H1 (cell line): ENCODE data around the gene KRTAP10-3. TPM values are rescaled to one million over a fixed set of nuclear protein-coding genes. Genes with fewer than 3 reads are reported as not detected.

Experiments
- CTCF ChIA-PET: fragments of 300-600 bp; sonication (Branson Sonifier 250); formaldehyde crosslinking; loops from one replicate; lab custom pipeline; 2021; ENCODE audit not compliant: partially characterized antibody; lab: Charles Lee
- POLR2A ChIA-PET: fragments of 300-600 bp; sonication (Branson Sonifier 250); formaldehyde crosslinking; loops from one replicate; lab custom pipeline; 2021; ENCODE audit warnings: inconsistent platforms; ENCODE audit not compliant: partially characterized antibody; lab: Charles Lee
- DNase-seq, 2 experiments: peaks; one replicate each; pipeline versions ENCODE4 v3.0.0 to v3.0.0-alpha.2; 2010 to 2022; ENCODE audit warnings: low spot score in 2 of 2, low read depth in 1 of 2, mixed read lengths in 1 of 2
- FAIRE-seq: peaks from 2 replicates; lab custom pipeline; 2011; peaks lifted over from hg19 to GRCh38; lab: Jason Lieb, UNC
- H2AFZ ChIP-seq: 2 replicates; pipeline ENCODE4 v1.8.1; 2012; ENCODE audit warnings: low read length, inconsistent platforms
- H2AK5ac ChIP-seq: 2 replicates; pipeline ENCODE4 v1.6.1; 2013; ENCODE audit warnings: low read depth, low read length
- H2BK120ac ChIP-seq: replicated peaks from 2 replicates; pipeline ENCODE3; 2013; ENCODE audit warnings: low read depth, low read length, inconsistent platforms
- H2BK12ac ChIP-seq: 2 replicates; pipeline ENCODE4 v1.6.1; 2013; ENCODE audit warnings: low read depth, low read length
- H2BK15ac ChIP-seq: 2 replicates; pipeline ENCODE4 v1.6.1; 2013; ENCODE audit warnings: low read length
- H2BK20ac ChIP-seq: 2 replicates; pipeline ENCODE4 v1.6.1; 2013; ENCODE audit warnings: low read length
- H2BK5ac ChIP-seq: 2 replicates; pipeline ENCODE4 v1.6.1; 2013; ENCODE audit warnings: low read depth, low read length
- H3K14ac ChIP-seq: 2 replicates; pipeline ENCODE4 v1.6.1; 2013; ENCODE audit warnings: inconsistent platforms; ENCODE audit not compliant: insufficient read length
- H3K18ac ChIP-seq: 2 replicates; pipeline ENCODE4 v1.6.1; 2013; ENCODE audit warnings: low read length; ENCODE audit errors: extremely low read depth
- H3K23ac ChIP-seq: 2 replicates; pipeline ENCODE4 v1.6.1; 2013; ENCODE audit warnings: inconsistent platforms; ENCODE audit not compliant: insufficient read length
- H3K23me2 ChIP-seq: 2 replicates; pipeline ENCODE4 v1.6.1; 2013; ENCODE audit warnings: low read depth, low read length
- H3K27ac ChIP-seq: 2 replicates; pipeline ENCODE4 v1.6.1; 2011; ENCODE audit warnings: low read depth, low read length, inconsistent platforms
- H3K27me3 ChIP-seq, 4 experiments: replicated peaks in 1 of 4; 1 replicate in 1 of 4; 2 replicates in 3 of 4; pipeline versions ENCODE4 v1.6.1 to v1.8.1; 2011 to 2013; ENCODE audit warnings: low read length in 3 of 4, mild to moderate bottlenecking in 3 of 4, inconsistent platforms in 2 of 4, mixed read lengths in 2 of 4, moderate library complexity in 1 of 4; ENCODE audit not compliant: control insufficient read depth in 3 of 4, insufficient read depth in 3 of 4; ENCODE audit errors: extremely low read depth in 1 of 4
- H3K36me3 ChIP-seq, 4 experiments: 2 replicates each; pipeline versions ENCODE4 v1.6.1 to v1.8.1; 2011 to 2013; ENCODE audit warnings: mild to moderate bottlenecking in 4 of 4, low read length in 3 of 4, moderate library complexity in 2 of 4, control low read depth in 1 of 4, inconsistent platforms in 1 of 4; ENCODE audit not compliant: insufficient read depth in 4 of 4, control insufficient read depth in 2 of 4
- H3K4ac ChIP-seq: replicated peaks from 2 replicates; pipeline ENCODE3; 2013; ENCODE audit warnings: low read length, low read depth, mixed read lengths, inconsistent platforms; ENCODE audit not compliant: insufficient read length
- H3K4me1 ChIP-seq, 4 experiments: replicated peaks in 1 of 4; 1 replicate in 1 of 4; 2 replicates in 3 of 4; pipeline versions ENCODE4 v1.6.1 to v1.8.1; 2011 to 2013; ENCODE audit warnings: low read length in 3 of 4, inconsistent platforms in 2 of 4, mixed read lengths in 1 of 4; ENCODE audit not compliant: insufficient read depth in 4 of 4, control insufficient read depth in 3 of 4
- H3K4me2 ChIP-seq, 2 experiments: 2 replicates each; pipeline versions ENCODE4 v1.6.1 to v1.8.1; 2011 to 2013; ENCODE audit warnings: low read depth in 2 of 2, low read length in 2 of 2, control low read depth in 1 of 2, inconsistent platforms in 1 of 2, mild to moderate bottlenecking in 1 of 2; ENCODE audit not compliant: insufficient read depth in 1 of 2
- H3K4me3 ChIP-seq, 4 experiments: fragments of 200-600, 300-600 bp in 1 of 4; sonication (generic), shearing (Covaris generic), sonication (Bioruptor Twin) in 1 of 4; 2 replicates each; pipeline versions ENCODE4 v1.5.1 to v1.8.1; 2011 to 2016; ENCODE audit warnings: low read length in 4 of 4, low read depth in 3 of 4, control low read depth in 2 of 4, inconsistent platforms in 2 of 4, mild to moderate bottlenecking in 2 of 4, mixed read lengths in 1 of 4, moderate library complexity in 1 of 4; ENCODE audit not compliant: insufficient read depth in 2 of 4; ENCODE audit errors: extremely low read depth in 1 of 4
- H3K56ac ChIP-seq: replicated peaks from 2 replicates; pipeline ENCODE3; 2013; ENCODE audit warnings: low read depth, mild to moderate bottlenecking, mixed read lengths, low read length, inconsistent platforms; ENCODE audit not compliant: insufficient read length
- H3K79me1 ChIP-seq: 2 replicates; pipeline ENCODE4 v1.6.1; 2013; ENCODE audit warnings: low read depth, low read length, control low read depth
- H3K79me2 ChIP-seq, 2 experiments: 2 replicates each; pipeline versions ENCODE4 v1.6.1 to v1.8.1; 2012 to 2013; ENCODE audit warnings: low read length in 2 of 2, mild to moderate bottlenecking in 2 of 2, inconsistent platforms in 1 of 2; ENCODE audit not compliant: insufficient read depth in 2 of 2, control insufficient read depth in 1 of 2
- H3K9ac ChIP-seq, 4 experiments: replicated peaks in 1 of 4; 1 replicate in 1 of 4; 2 replicates in 3 of 4; pipeline versions ENCODE4 v1.6.1 to v1.8.1; 2011 to 2013; ENCODE audit warnings: low read depth in 3 of 4, low read length in 3 of 4, control low read depth in 2 of 4, mild to moderate bottlenecking in 2 of 4, moderate library complexity in 2 of 4, inconsistent platforms in 1 of 4; ENCODE audit errors: extremely low read depth in 1 of 4
- H3K9me3 ChIP-seq, 2 experiments: 2 replicates each; pipeline versions ENCODE4 v1.6.1 to v1.8.1; 2012 to 2013; ENCODE audit warnings: mild to moderate bottlenecking in 2 of 2, moderate library complexity in 2 of 2, control low read depth in 1 of 2, inconsistent platforms in 1 of 2, low read depth in 1 of 2, low read length in 1 of 2, mixed read lengths in 1 of 2; ENCODE audit not compliant: insufficient read depth in 2 of 2
- H4K20me1 ChIP-seq, 2 experiments: replicated peaks in 1 of 2; 2 replicates each; pipeline versions ENCODE3 to v1.8.1; 2011 to 2013; ENCODE audit warnings: inconsistent platforms in 2 of 2, low read length in 2 of 2, mild to moderate bottlenecking in 1 of 2; ENCODE audit not compliant: insufficient read depth in 2 of 2, control insufficient read depth in 1 of 2
- H4K5ac ChIP-seq: 2 replicates; pipeline ENCODE4 v1.6.1; 2013; ENCODE audit warnings: low read length, low read depth, mixed read lengths, inconsistent platforms; ENCODE audit not compliant: insufficient read length
- H4K8ac ChIP-seq: 2 replicates; pipeline ENCODE4 v1.8.0; 2013; ENCODE audit warnings: mild to moderate bottlenecking, moderate library complexity, low read length, inconsistent platforms; ENCODE audit not compliant: insufficient read depth; ENCODE audit errors: extremely low read depth
- H4K91ac ChIP-seq: replicated peaks from 2 replicates; pipeline ENCODE3; 2013; ENCODE audit warnings: low read length, mixed read lengths, inconsistent platforms; ENCODE audit not compliant: insufficient read length
- WGBS, 2 experiments: shearing (Covaris generic) in 1 of 2; methylation state at CpG; one replicate each; pipeline versions ENCODE4 v1.1.6 to v1.1.7; 2013 to 2015; ENCODE audit warnings: low lambda C conversion rate in 2 of 2, mixed read lengths in 2 of 2, inconsistent platforms in 1 of 2, low coverage in 1 of 2, missing lambda C conversion rate in 1 of 2; ENCODE audit not compliant: insufficient replicate concordance in 2 of 2, insufficient coverage in 1 of 2, insufficient read length in 1 of 2; ENCODE audit errors: extremely low coverage in 1 of 2, missing lambda C conversion rate in 1 of 2; 5-methylcytosine and 5-hydroxymethylcytosine counted together
- polyA plus RNA-seq, 7 experiments: library from polyadenylated mRNA; depleted of rRNA in 3 of 7; stranded (reverse) in 5 of 7; unstranded in 2 of 7; fragments of >200 nt in 5 of 7; fragments of 200-250 nt in 2 of 7; gene quantifications; 1 replicate in 5 of 7; 2 replicates in 1 of 7; 4 replicates in 1 of 7; pipeline versions ENCODE4 v1.2.1 to v1.2.3, GENCODE V29; 2011 to 2013; ENCODE audit warnings: missing spikeins in 2 of 7, mixed read lengths in 2 of 7
- total RNA-seq: library from RNA; stranded (reverse); fragmentation: NEBNext Ultra II Directional; extraction: Animal tissue kit (Norgen Biotek cat#: 25700); gene quantifications from 2 replicates; pipeline ENCODE4 v1.2.1, GENCODE V29; 2021

The KRTAP10-3 gene
- total and polyA plus RNA-seq, 2 of the 8 experiments (the other 6 are each of a cell fraction or from before 2014, with no cell fraction given), result not detected

DNA sequence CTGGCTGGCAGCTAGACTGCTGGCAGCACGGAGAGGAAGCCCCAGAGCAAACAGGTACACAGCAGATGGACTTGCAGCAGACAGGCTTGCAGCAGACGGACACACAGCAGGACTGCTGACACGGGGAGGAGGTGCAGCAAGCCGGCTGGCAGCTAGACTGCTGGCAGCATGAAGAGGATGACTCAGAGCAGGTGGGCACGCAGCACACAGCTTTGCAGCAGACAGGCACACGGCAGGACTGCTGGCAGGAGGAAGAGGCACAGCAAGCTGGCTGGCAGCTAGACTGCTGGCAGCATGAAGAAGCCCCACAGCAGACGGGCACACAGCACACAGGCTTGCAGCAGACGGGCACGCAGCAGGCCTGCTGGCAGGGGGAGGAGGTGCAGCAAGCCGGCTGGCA, 7.8 kb downstream of the KRTAP10-3 start:
- H3K14ac ChIP-seq, result no peak overlapping the region
- H3K79me1 ChIP-seq, result no peaks in the 10 kb centered on the region
- no peak overlapping the region for H4K8ac ChIP-seq
- H3K18ac ChIP-seq, result peak overlapping the region; percentile 83
- no peaks in the 10 kb centered on the region for H4K20me1 ChIP-seq
- H2AK5ac ChIP-seq, result peak overlapping the region; percentile 82; the same call in 1 of the 2 replicates
- no peaks in the 10 kb centered on the region for H3K27me3 ChIP-seq
- H2BK20ac ChIP-seq, result peak overlapping the region; percentile 99; the same call in 1 of the 2 replicates
- no peaks in the 10 kb centered on the region for H3K36me3 ChIP-seq
- H4K5ac ChIP-seq, result no peak overlapping the region
- no peaks in the 10 kb centered on the region for H3K23me2 ChIP-seq
- ChIA-PET CTCF (interaction anchor here (0.7 to 2.3 kb wide), 6 partner anchors 10 to 243 kb away, joined by 3 to 8 read pairs (median 4); no protein-coding TSS in a partner anchor), POLR2A (interaction anchor here (1.2 to 1.3 kb wide), 3 partner anchors 11 to 52 kb away, joined by 3 read pairs; partner anchors contain the start of gene KRTAP10-1)
- peak overlapping the region; percentile 61 for H2BK5ac ChIP-seq
- H3K4me3 ChIP-seq, result no peak overlapping the region
- no peaks in the 10 kb centered on the region for H3K79me2 ChIP-seq
- no peak overlapping the region for H2AFZ ChIP-seq
- peak overlapping the region; percentile 98; the same call in 1 of the 2 replicates for H2BK12ac ChIP-seq
- no peak for DNase-seq
- peaks cover 9 to 35% (median 17%) of the 10 kb centered on the region in 4 experiments for H3K4me1 ChIP-seq
- no peak for FAIRE-seq
- no peaks in the 10 kb centered on the region; a peak in 1 of 4 replicates for H3K9me3 ChIP-seq
- no peak overlapping the region for H3K23ac ChIP-seq
- peak overlapping the region; percentile 95 for H3K4ac ChIP-seq
- no peak overlapping the region for H3K56ac ChIP-seq
- no peak overlapping the region for H3K27ac ChIP-seq
- H2BK15ac ChIP-seq, result peak overlapping the region; percentile 98; the same call in 1 of the 2 replicates
- no peak overlapping the region for H2BK120ac ChIP-seq
- H3K9ac ChIP-seq, result no peak overlapping the region
- no peak overlapping the region; a peak in 1 of 4 replicates for H3K4me2 ChIP-seq
- WGBS, 2 experiments, result 79% methylated on average over 7 of the region's 10 CpGs; no CpG with 5 or more reads in 1 of the 2 experiments
- H4K91ac ChIP-seq, result peak overlapping the region; percentile 34
